ENCODE data around the gene GSTM3. TPM values are rescaled to one million over a fixed set of nuclear protein-coding genes. Genes with fewer than 3 reads are reported as not detected.
A peak's percentile ranks its signal among the peaks of the same experiment; 100 is the strongest.

The GSTM3 gene
- polyA plus RNA-seq, 4 donors = 71.6 to 169 (median 118) TPM

DNA sequence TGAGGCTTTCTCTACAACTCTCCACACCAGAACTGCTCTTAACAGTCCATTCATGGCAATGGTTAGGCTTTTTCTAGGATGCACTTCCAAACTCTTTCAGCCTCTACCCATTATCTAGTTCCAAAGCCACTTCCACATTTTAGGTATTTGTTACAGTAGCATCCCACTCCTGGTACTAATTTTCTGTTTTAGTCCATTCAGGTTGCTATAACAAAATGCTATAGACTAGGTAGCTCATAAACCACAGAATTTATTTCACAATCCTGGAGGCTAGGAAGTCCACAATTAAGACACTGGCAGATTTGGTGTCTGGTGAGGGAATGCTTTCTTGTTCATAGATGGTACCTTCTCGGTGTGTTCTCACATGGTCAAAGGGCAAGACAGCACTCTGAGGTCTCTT, 40.1 kb upstream of the GSTM3 start:
- no peak for DNase-seq

DNA sequence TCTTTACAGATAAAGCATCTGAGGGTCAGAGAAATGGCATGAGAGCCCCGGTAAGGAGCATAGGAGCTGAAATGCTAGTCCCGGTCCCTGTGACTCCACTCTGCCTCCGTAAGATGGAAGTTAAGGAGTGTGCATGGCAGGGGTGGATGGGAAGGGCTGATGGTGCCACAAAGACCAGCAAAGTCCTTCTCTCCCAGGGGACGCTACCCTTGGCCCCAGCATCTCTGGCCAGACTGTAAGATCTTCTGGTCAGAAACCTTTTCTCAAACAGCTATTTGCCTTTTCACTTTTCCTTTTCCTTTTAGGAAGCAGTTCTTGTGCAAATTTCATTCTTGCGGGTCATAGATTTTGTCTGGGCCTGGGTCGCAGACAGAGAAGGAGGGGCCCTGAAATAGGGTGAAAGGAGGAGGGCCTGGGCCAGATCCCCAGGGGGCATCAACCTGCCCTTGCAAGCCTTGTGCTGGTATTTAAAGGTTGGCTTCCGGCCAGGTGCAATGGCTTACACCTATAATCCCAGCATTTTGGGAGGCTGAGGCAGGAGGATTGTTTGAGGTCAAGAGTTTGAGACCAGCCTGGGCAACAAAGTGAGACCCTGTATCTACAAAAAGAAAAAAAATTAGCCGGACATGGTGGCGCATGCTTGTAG, 37.3 kb upstream of the GSTM3 start:
- H3K4me3 ChIP-seq (ENCODE audit: low read depth in 1 of 3, low read length in 3 of 3) = no peak overlapping the region
- H3K36me3 ChIP-seq (ENCODE audit: control insufficient read depth in 3 of 3, insufficient read depth in 2 of 3, low read depth in 1 of 3, low read length in 3 of 3) = no peaks in the 10 kb centered on the region
- no peaks in the 10 kb centered on the region for H3K27me3 ChIP-seq (ENCODE audit: control insufficient read depth in 3 of 3, insufficient read depth in 3 of 3, low read length in 3 of 3)
- H3K4me1 ChIP-seq (ENCODE audit: control insufficient read depth in 3 of 3, insufficient read depth in 2 of 3, low read depth in 1 of 3, low read length in 2 of 3) = peaks cover 0 to 12% (median 0%) of the 10 kb centered on the region in 3 donors
- WGBS, 3 donors = 93 to 96% (median 95%) methylated on average over 9 of the region's 9 CpGs
- FAIRE-seq (no peak), DNase-seq (no peak)
- no peak overlapping the region for H3K27ac ChIP-seq (ENCODE audit: low read depth in 1 of 3, low read length in 2 of 3)
- peaks cover 0 to 4% of the 10 kb centered on the region in 2 donors for H3K9me3 ChIP-seq (ENCODE audit: control insufficient read depth in 2 of 2, insufficient read depth in 1 of 2, low read depth in 1 of 2, low read length in 1 of 2)

More for the DNA sequence above, 40.1 kb upstream of the GSTM3 start:
- Histone ChIP-seq H3K27ac (ENCODE audit: low read depth in 1 of 3, low read length in 2 of 3) (no peak overlapping the region), H3K4me1 (ENCODE audit: control insufficient read depth in 3 of 3, insufficient read depth in 2 of 3, low read depth in 1 of 3, low read length in 2 of 3) (peaks cover 0 to 9% (median 0%) of the 10 kb centered on the region in 3 donors), H3K27me3 (ENCODE audit: control insufficient read depth in 3 of 3, insufficient read depth in 3 of 3, low read length in 3 of 3) (no peaks in the 10 kb centered on the region), H3K9me3 (ENCODE audit: control insufficient read depth in 2 of 2, insufficient read depth in 1 of 2, low read depth in 1 of 2, low read length in 1 of 2) (peaks cover 0 to 4% of the 10 kb centered on the region in 2 donors), H3K4me3 (ENCODE audit: low read depth in 1 of 3, low read length in 3 of 3) (no peak overlapping the region), H3K36me3 (ENCODE audit: control insufficient read depth in 3 of 3, insufficient read depth in 2 of 3, low read depth in 1 of 3, low read length in 3 of 3) (no peaks in the 10 kb centered on the region)
- WGBS, 3 donors = 76 to 98% (median 89%) methylated on average over 1 of the region's 1 CpG
- no peak for FAIRE-seq

DNA sequence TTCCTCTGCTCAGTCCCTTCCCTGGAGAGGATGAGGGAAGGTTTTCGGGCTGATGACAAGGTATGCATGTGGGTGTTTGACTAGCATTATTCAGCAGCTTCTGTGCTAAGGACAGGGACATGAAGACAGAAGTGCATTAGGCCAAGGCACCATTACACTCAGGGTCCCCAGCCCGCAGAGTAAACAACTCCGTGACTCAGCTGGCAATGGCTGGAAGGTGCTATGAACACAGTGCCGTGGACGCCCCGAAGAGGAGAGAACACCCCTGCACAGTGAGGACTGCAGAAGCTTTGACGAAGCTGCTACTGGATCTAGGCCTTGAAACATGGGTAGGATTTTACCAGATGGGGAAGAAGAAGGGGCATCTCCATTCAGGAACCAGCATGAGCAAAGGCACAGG, 36.6 kb upstream of the GSTM3 start:
- Histone ChIP-seq H3K4me3 (ENCODE audit: low read depth in 1 of 3, low read length in 3 of 3) (no peak overlapping the region), H3K9me3 (ENCODE audit: control insufficient read depth in 2 of 2, insufficient read depth in 1 of 2, low read depth in 1 of 2, low read length in 1 of 2) (peaks cover 0 to 4% of the 10 kb centered on the region in 2 donors), H3K4me1 (ENCODE audit: control insufficient read depth in 3 of 3, insufficient read depth in 2 of 3, low read depth in 1 of 3, low read length in 2 of 3) (peaks cover 0 to 7% (median 0%) of the 10 kb centered on the region in 3 donors), H3K27ac (ENCODE audit: low read depth in 1 of 3, low read length in 2 of 3) (peak overlapping the region in 1 of 3 donors; percentile 53), H3K27me3 (ENCODE audit: control insufficient read depth in 3 of 3, insufficient read depth in 3 of 3, low read length in 3 of 3) (no peaks in the 10 kb centered on the region), H3K36me3 (ENCODE audit: control insufficient read depth in 3 of 3, insufficient read depth in 2 of 3, low read depth in 1 of 3, low read length in 3 of 3) (no peaks in the 10 kb centered on the region)
- no peak for DNase-seq
- WGBS, 3 donors = 76 to 81% (median 77%) methylated on average over 7 of the region's 7 CpGs
- FAIRE-seq = no peak

- Histone ChIP-seq H3K4me3 (ENCODE audit: low read depth in 1 of 3, low read length in 3 of 3) (no peak overlapping the region), H3K27me3 (ENCODE audit: control insufficient read depth in 3 of 3, insufficient read depth in 3 of 3, low read length in 3 of 3) (no peaks in the 10 kb centered on the region), H3K27ac (ENCODE audit: low read depth in 1 of 3, low read length in 2 of 3) (peak overlapping the region in 1 of 3 donors; percentile 53), H3K36me3 (ENCODE audit: control insufficient read depth in 3 of 3, insufficient read depth in 2 of 3, low read depth in 1 of 3, low read length in 3 of 3) (no peaks in the 10 kb centered on the region), H3K4me1 (ENCODE audit: control insufficient read depth in 3 of 3, insufficient read depth in 2 of 3, low read depth in 1 of 3, low read length in 2 of 3) (peaks cover 0 to 7% (median 0%) of the 10 kb centered on the region in 3 donors), H3K9me3 (ENCODE audit: control insufficient read depth in 2 of 2, insufficient read depth in 1 of 2, low read depth in 1 of 2, low read length in 1 of 2) (peaks cover 0 to 4% of the 10 kb centered on the region in 2 donors)
- DNase-seq (peak; percentile 87 to 90), FAIRE-seq (no peak)
- 29 to 33% (median 29%) methylated on average over 4 of the region's 4 CpGs for WGBS, 3 donors
These were observed 36.1 kb upstream of the GSTM3 start for GRCh38 chr1:109776911-109777310.

GRCh38 chr1:109776206-109776835, 35.5 kb upstream of the GSTM3 start:
- Histone ChIP-seq H3K27me3 (ENCODE audit: control insufficient read depth in 3 of 3, insufficient read depth in 3 of 3, low read length in 3 of 3) (no peaks in the 10 kb centered on the region), H3K4me3 (ENCODE audit: low read depth in 1 of 3, low read length in 3 of 3) (no peak overlapping the region), H3K9me3 (ENCODE audit: control insufficient read depth in 2 of 2, insufficient read depth in 1 of 2, low read depth in 1 of 2, low read length in 1 of 2) (peaks cover 0 to 4% of the 10 kb centered on the region in 2 donors), H3K27ac (ENCODE audit: low read depth in 1 of 3, low read length in 2 of 3) (no peak overlapping the region), H3K4me1 (ENCODE audit: control insufficient read depth in 3 of 3, insufficient read depth in 2 of 3, low read depth in 1 of 3, low read length in 2 of 3) (peaks cover 0 to 7% (median 2%) of the 10 kb centered on the region in 3 donors), H3K36me3 (ENCODE audit: control insufficient read depth in 3 of 3, insufficient read depth in 2 of 3, low read depth in 1 of 3, low read length in 3 of 3) (no peaks in the 10 kb centered on the region)
- DNase-seq (no peak), FAIRE-seq (no peak)
- 78 to 87% (median 86%) methylated on average over 6 of the region's 6 CpGs for WGBS, 3 donors

DNA sequence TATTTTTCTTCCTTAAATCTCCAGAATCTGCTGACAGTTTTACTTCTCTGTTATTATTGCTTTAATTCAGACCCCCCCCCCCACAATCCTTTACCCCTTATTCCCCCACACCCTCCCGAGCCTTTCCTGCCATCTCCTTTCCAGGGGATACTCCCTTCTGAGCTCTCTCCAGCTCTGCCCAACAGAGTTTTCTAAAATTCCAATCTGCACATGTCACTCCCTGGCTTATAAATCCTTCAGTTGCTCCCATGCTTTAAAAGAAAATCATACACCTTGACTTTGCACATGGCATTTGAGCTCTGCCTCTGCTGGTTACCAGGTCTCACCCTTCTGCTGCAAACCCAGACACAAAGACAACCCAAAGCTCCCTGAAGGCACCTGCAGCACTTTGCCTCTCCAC, 34.6 kb upstream of the GSTM3 start:
- WGBS, 3 donors = 42 to 89% (median 57%) methylated on average over 1 of the region's 1 CpG
- DNase-seq = no peak
- Histone ChIP-seq H3K4me1 (ENCODE audit: control insufficient read depth in 3 of 3, insufficient read depth in 2 of 3, low read depth in 1 of 3, low read length in 2 of 3) (peaks cover 0 to 7% (median 2%) of the 10 kb centered on the region in 3 donors), H3K27ac (ENCODE audit: low read depth in 1 of 3, low read length in 2 of 3) (no peak overlapping the region), H3K36me3 (ENCODE audit: control insufficient read depth in 3 of 3, insufficient read depth in 2 of 3, low read depth in 1 of 3, low read length in 3 of 3) (no peaks in the 10 kb centered on the region), H3K4me3 (ENCODE audit: low read depth in 1 of 3, low read length in 3 of 3) (no peak overlapping the region), H3K27me3 (ENCODE audit: control insufficient read depth in 3 of 3, insufficient read depth in 3 of 3, low read length in 3 of 3) (no peaks in the 10 kb centered on the region), H3K9me3 (ENCODE audit: control insufficient read depth in 2 of 2, insufficient read depth in 1 of 2, low read depth in 1 of 2, low read length in 1 of 2) (no peaks in the 10 kb centered on the region)
- no peak for FAIRE-seq

GRCh38 chr1:109773900-109774485, 33.2 kb upstream of the GSTM3 start:
- no peak overlapping the region for H3K4me3 ChIP-seq (ENCODE audit: low read depth in 1 of 3, low read length in 3 of 3)
- WGBS, 3 donors = 46 to 60% (median 53%) methylated on average over 6 of the region's 6 CpGs
- peaks cover 0 to 7% (median 2%) of the 10 kb centered on the region in 3 donors for H3K4me1 ChIP-seq (ENCODE audit: control insufficient read depth in 3 of 3, insufficient read depth in 2 of 3, low read depth in 1 of 3, low read length in 2 of 3)
- no peaks in the 10 kb centered on the region for H3K27me3 ChIP-seq (ENCODE audit: control insufficient read depth in 3 of 3, insufficient read depth in 3 of 3, low read length in 3 of 3)
- H3K9me3 ChIP-seq (ENCODE audit: control insufficient read depth in 2 of 2, insufficient read depth in 1 of 2, low read depth in 1 of 2, low read length in 1 of 2) = no peaks in the 10 kb centered on the region
- H3K36me3 ChIP-seq (ENCODE audit: control insufficient read depth in 3 of 3, insufficient read depth in 2 of 3, low read depth in 1 of 3, low read length in 3 of 3) = no peaks in the 10 kb centered on the region
- DNase-seq = no peak
- no peak overlapping the region for H3K27ac ChIP-seq (ENCODE audit: low read depth in 1 of 3, low read length in 2 of 3)
- no peak for FAIRE-seq

GRCh38 chr1:109773203-109773899, 32.5 kb upstream of the GSTM3 start:
- Histone ChIP-seq H3K27me3 (ENCODE audit: control insufficient read depth in 3 of 3, insufficient read depth in 3 of 3, low read length in 3 of 3) (no peaks in the 10 kb centered on the region), H3K9me3 (ENCODE audit: control insufficient read depth in 2 of 2, insufficient read depth in 1 of 2, low read depth in 1 of 2, low read length in 1 of 2) (no peaks in the 10 kb centered on the region), H3K4me1 (ENCODE audit: control insufficient read depth in 3 of 3, insufficient read depth in 2 of 3, low read depth in 1 of 3, low read length in 2 of 3) (peaks cover 0 to 7% (median 2%) of the 10 kb centered on the region in 3 donors), H3K4me3 (ENCODE audit: low read depth in 1 of 3, low read length in 3 of 3) (no peak overlapping the region), H3K36me3 (ENCODE audit: control insufficient read depth in 3 of 3, insufficient read depth in 2 of 3, low read depth in 1 of 3, low read length in 3 of 3) (no peaks in the 10 kb centered on the region), H3K27ac (ENCODE audit: low read depth in 1 of 3, low read length in 2 of 3) (no peak overlapping the region)
- DNase-seq (peak; percentile 89 to 94), FAIRE-seq (no peak)
- 46 to 47% (median 46%) methylated on average over 17 of the region's 17 CpGs for WGBS, 3 donors

All from small intestine (tissue), 7 donors.